CD4-positive, alpha-beta T cell (primary cell): ENCODE data around the gene SLC25A13. TPM values are rescaled to one million over a fixed set of nuclear protein-coding genes. Genes with fewer than 3 reads are reported as not detected.

ENCODE experiments used
- ATAC-seq: fragments of 200-7000 bp; cut with Tn5 transposase; one replicate; pipeline ENCODE4 v1.10.0; 2022; ENCODE audit warnings: mild to moderate bottlenecking; ENCODE audit not compliant: poor library complexity
- CTCF ChIA-PET: fragments of 350-600 bp; sonication (Branson Sonifier 250); formaldehyde crosslinking; loops from one replicate; lab custom pipeline; 2021; ENCODE audit warnings: antibody characterized with exemption, inconsistent platforms; lab: Charles Lee
- POLR2A ChIA-PET: fragments of 350-600 bp; sonication (Branson Sonifier 250); formaldehyde crosslinking; loops from one replicate; lab custom pipeline; 2021; ENCODE audit warnings: antibody characterized with exemption, inconsistent platforms; lab: Charles Lee
- DNase-seq, 14 experiments: peaks; one replicate each; pipeline ENCODE4 v3.0.0-alpha.2; 2013 to 2020; ENCODE audit warnings: mixed read lengths in 2 of 14
- H3K27ac ChIP-seq, 2 donors: one replicate each; pipeline versions ENCODE4 v1.5.1 to v1.7.0; 2013; ENCODE audit warnings: low read length in 2 of 2, low read depth in 1 of 2, mild to moderate bottlenecking in 1 of 2
- H3K27me3 ChIP-seq, 2 experiments: 1 replicate in 1 of 2; 2 replicates in 1 of 2; pipeline versions ENCODE4 v1.6.1 to v1.7.0; 2013; ENCODE audit warnings: low read length in 2 of 2, control low read depth in 1 of 2, mild to moderate bottlenecking in 1 of 2, moderate library complexity in 1 of 2; ENCODE audit not compliant: insufficient read depth in 2 of 2, control insufficient read depth in 1 of 2
- H3K36me3 ChIP-seq: one replicate; pipeline ENCODE4 v1.6.1; 2013; ENCODE audit warnings: low read length, control low read depth; ENCODE audit not compliant: insufficient read depth
- H3K4me1 ChIP-seq: one replicate; pipeline ENCODE4 v1.6.1; 2013; ENCODE audit warnings: low read length, control low read depth; ENCODE audit not compliant: insufficient read depth
- H3K4me3 ChIP-seq: one replicate; pipeline ENCODE4 v1.5.1; 2013; ENCODE audit warnings: mild to moderate bottlenecking, low read length, moderate library complexity
- H3K9me3 ChIP-seq, 2 experiments: 1 replicate in 1 of 2; 2 replicates in 1 of 2; pipeline versions ENCODE4 v1.6.1 to v1.7.0; 2013; ENCODE audit warnings: low read length in 2 of 2, mild to moderate bottlenecking in 2 of 2, control low read depth in 1 of 2, moderate library complexity in 1 of 2; ENCODE audit not compliant: control insufficient read depth in 1 of 2, insufficient read depth in 1 of 2
- H3K27ac Mint-ChIP-seq: one replicate; pipeline ENCODE4 v1.8.0; 2020; ENCODE audit warnings: mixed read lengths
- H3K27me3 Mint-ChIP-seq: one replicate; pipeline ENCODE4 v1.8.0; 2021; ENCODE audit warnings: mixed read lengths
- H3K36me3 Mint-ChIP-seq: one replicate; pipeline ENCODE4 v1.8.0; 2021; ENCODE audit warnings: low read depth, mixed read lengths
- H3K4me1 Mint-ChIP-seq: one replicate; pipeline ENCODE4 v1.8.0; 2021; ENCODE audit warnings: low read depth, mixed read lengths
- H3K4me3 Mint-ChIP-seq: one replicate; pipeline ENCODE4 v1.8.0; 2020; ENCODE audit warnings: mild to moderate bottlenecking, mixed read lengths
- H3K9me3 Mint-ChIP-seq: one replicate; pipeline ENCODE4 v1.8.0; 2020; ENCODE audit warnings: mixed read lengths
- intact Hi-C, 2 experiments: fragments of 100-400 bp; cut with DNase I in 1 of 2; cut with micrococcal nuclease in 1 of 2; formaldehyde crosslinking; loops; one replicate each; pipeline versions ENCODE4 v1.15.1 to v1.9.0; 2023 to 2025; cut with DNase I, micrococcal nuclease
- total RNA-seq, 174 experiments: library from RNA in 2 of 174; stranded (reverse) in 2 of 174; gene quantifications; one replicate each; pipeline ENCODE4 v1.2.3 and lab custom pipeline; 2021 to 2026
- TF ChIP-seq, protein P1 (sequence below): fragments of 200-600 bp; IDR thresholded peaks from one replicate; pipeline ENCODE4 v1.8.0; 2022; ENCODE audit warnings: antibody characterized with exemption, mild to moderate bottlenecking

Gene SLC25A13
- total RNA-seq, 2 experiments from 2014 or later, result 12.7 to 13.5 TPM

GRCh38 chr7:96253964-96254363 lies 67.9 kb downstream of the SLC25A13 start:
- no peak for ATAC-seq
- TF ChIP-seq, protein P1, sequence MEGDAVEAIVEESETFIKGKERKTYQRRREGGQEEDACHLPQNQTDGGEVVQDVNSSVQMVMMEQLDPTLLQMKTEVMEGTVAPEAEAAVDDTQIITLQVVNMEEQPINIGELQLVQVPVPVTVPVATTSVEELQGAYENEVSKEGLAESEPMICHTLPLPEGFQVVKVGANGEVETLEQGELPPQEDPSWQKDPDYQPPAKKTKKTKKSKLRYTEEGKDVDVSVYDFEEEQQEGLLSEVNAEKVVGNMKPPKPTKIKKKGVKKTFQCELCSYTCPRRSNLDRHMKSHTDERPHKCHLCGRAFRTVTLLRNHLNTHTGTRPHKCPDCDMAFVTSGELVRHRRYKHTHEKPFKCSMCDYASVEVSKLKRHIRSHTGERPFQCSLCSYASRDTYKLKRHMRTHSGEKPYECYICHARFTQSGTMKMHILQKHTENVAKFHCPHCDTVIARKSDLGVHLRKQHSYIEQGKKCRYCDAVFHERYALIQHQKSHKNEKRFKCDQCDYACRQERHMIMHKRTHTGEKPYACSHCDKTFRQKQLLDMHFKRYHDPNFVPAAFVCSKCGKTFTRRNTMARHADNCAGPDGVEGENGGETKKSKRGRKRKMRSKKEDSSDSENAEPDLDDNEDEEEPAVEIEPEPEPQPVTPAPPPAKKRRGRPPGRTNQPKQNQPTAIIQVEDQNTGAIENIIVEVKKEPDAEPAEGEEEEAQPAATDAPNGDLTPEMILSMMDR, result no peak
- CTCF ChIA-PET, result no interaction called here

DNA sequence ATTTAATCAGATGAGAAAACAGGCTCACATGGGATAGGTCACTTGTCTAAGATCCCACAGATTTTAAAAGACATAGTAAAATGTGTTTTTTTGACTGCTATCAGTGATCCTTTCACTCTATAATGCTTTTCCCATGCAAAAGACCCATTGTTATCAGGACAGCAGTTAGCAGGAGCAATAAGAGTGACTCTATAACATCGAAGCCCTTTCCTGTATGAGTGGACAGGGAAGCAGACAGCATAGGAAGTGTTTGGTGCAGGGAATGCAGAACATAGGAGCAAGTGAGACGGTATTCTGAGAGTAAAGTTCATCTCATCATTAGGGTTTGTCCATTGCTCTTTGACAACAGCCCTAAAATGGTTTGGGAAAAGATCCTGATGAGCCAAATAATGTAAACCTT lies 68.5 kb downstream of the SLC25A13 start:
- ATAC-seq (no peak), DNase-seq (no peak)
- Mint-ChIP-seq H3K4me3 (no peak overlapping the region), H3K27me3 (no peaks in the 10 kb centered on the region), H3K4me1 (peaks cover 11% of the 10 kb centered on the region), H3K27ac (no peak overlapping the region), H3K36me3 (peaks cover 60% of the 10 kb centered on the region), H3K9me3 (peaks cover 16% of the 10 kb centered on the region)
- Histone ChIP-seq H3K27me3 (no peaks in the 10 kb centered on the region), H3K9me3 (peaks cover 0 to 3% of the 10 kb centered on the region in 2 experiments), H3K4me3 (no peak overlapping the region), H3K36me3 (no peaks in the 10 kb centered on the region), H3K27ac (no peak overlapping the region), H3K4me1 (no peaks in the 10 kb centered on the region)
- intact Hi-C loops, result no loop called here
- ChIA-PET CTCF (no interaction called here), POLR2A (no interaction called here)
- TF ChIP-seq, protein P1, result no peak

More at GRCh38 chr7:96253964-96254363, 67.9 kb downstream of the SLC25A13 start:
- no peaks in the 10 kb centered on the region for H3K27me3 ChIP-seq
- DNase-seq, result no peak
- H3K27ac Mint-ChIP-seq, result no peak overlapping the region
- no peak overlapping the region for H3K4me3 Mint-ChIP-seq
- no peaks in the 10 kb centered on the region for H3K4me1 ChIP-seq
- H3K4me3 ChIP-seq, result no peak overlapping the region
- no peak overlapping the region for H3K27ac ChIP-seq
- peaks cover 61% of the 10 kb centered on the region for H3K36me3 Mint-ChIP-seq
- H3K27me3 Mint-ChIP-seq, result no peaks in the 10 kb centered on the region
- H3K9me3 Mint-ChIP-seq, result peaks cover 16% of the 10 kb centered on the region
- intact Hi-C loops, result no loop called here
- H3K36me3 ChIP-seq, result no peaks in the 10 kb centered on the region
- POLR2A ChIA-PET, result no interaction called here
- H3K4me1 Mint-ChIP-seq, result peaks cover 11% of the 10 kb centered on the region
- peaks cover 0 to 3% of the 10 kb centered on the region in 2 experiments for H3K9me3 ChIP-seq

GRCh38 chr7:96250776-96251361 lies 71.0 kb downstream of the SLC25A13 start:
- no peak for DNase-seq
- Histone ChIP-seq H3K9me3 (peaks cover 0 to 3% of the 10 kb centered on the region in 2 experiments), H3K27ac (no peak overlapping the region), H3K4me3 (no peak overlapping the region), H3K4me1 (no peaks in the 10 kb centered on the region), H3K36me3 (no peaks in the 10 kb centered on the region), H3K27me3 (no peaks in the 10 kb centered on the region)
- H3K4me1 Mint-ChIP-seq, result peaks cover 11% of the 10 kb centered on the region
- peaks cover 37% of the 10 kb centered on the region for H3K36me3 Mint-ChIP-seq
- TF ChIP-seq, protein P1, result no peak
- no peak for ATAC-seq
- CTCF ChIA-PET, result no interaction called here
- peaks cover 6% of the 10 kb centered on the region for H3K9me3 Mint-ChIP-seq
- POLR2A ChIA-PET, result no interaction called here
- no peaks in the 10 kb centered on the region for H3K27me3 Mint-ChIP-seq
- no peak overlapping the region for H3K27ac Mint-ChIP-seq
- intact Hi-C loops, result no loop called here
- H3K4me3 Mint-ChIP-seq, result no peak overlapping the region
